K562 (cell line): Measurements from ENCODE around the gene MAN1A1. TPM values are rescaled to one million over a fixed set of nuclear protein-coding genes. Genes with fewer than 3 reads are reported as not detected.

ENCODE experiments used
- CBX3 ChIP-seq, 2 experiments: IDR thresholded peaks; 1 replicate in 1 of 2; 2 replicates in 1 of 2; pipeline ENCODE4 v1.6.1; 2012; ENCODE audit warnings: inconsistent platforms in 2 of 2, low read length in 2 of 2, borderline replicate concordance in 1 of 2, control low read depth in 1 of 2
- ELF1 ChIP-seq: fragments of 200-800 bp; sonication (Bioruptor generic); IDR thresholded peaks from 2 replicates; pipeline ENCODE4 v1.6.1; 2016; ENCODE audit warnings: missing genetic modification characterization, missing compliant biosample characterization
- ELF2 ChIP-seq: fragments of 250-450 bp; sonication (Bioruptor Pico); IDR thresholded peaks from 2 replicates; pipeline ENCODE4 v1.5.0; 2021; ENCODE audit warnings: mild to moderate bottlenecking
- FOXA1 ChIP-seq: fragments of 450-650 bp; IDR thresholded peaks from 2 replicates; pipeline ENCODE4 v1.6.1; 2016; ENCODE audit warnings: mild to moderate bottlenecking, borderline replicate concordance
- GTF2F1 ChIP-seq: IDR thresholded peaks from 2 replicates; pipeline ENCODE4 v1.6.1; 2011; ENCODE audit warnings: low read depth, low read length, improper control_type of control experiment
- NFRKB ChIP-seq: fragments of 450-650 bp; IDR thresholded peaks from 2 replicates; pipeline ENCODE4 v1.6.1; 2016; ENCODE audit warnings: low read depth
- NONO ChIP-seq, 2 experiments: fragments of 200-400 bp in 1 of 2; fragments of 450-650 bp in 1 of 2; formaldehyde crosslinking in 1 of 2; IDR thresholded peaks; 2 replicates each; pipeline ENCODE4 v1.6.1; 2017; ENCODE audit warnings: low read depth in 2 of 2, mild to moderate bottlenecking in 2 of 2, moderate library complexity in 2 of 2, low read length in 1 of 2
- NR2C2 ChIP-seq, 2 experiments: fragments of 200-800 bp in 1 of 2; sonication (Bioruptor generic) in 1 of 2; sonication (generic) in 1 of 2; formaldehyde crosslinking in 1 of 2; IDR thresholded peaks; 2 replicates each; pipeline versions ENCODE4 v1.6.1 to v1.8.0; 2016 to 2022; ENCODE audit warnings: mild to moderate bottlenecking in 1 of 2, missing compliant biosample characterization in 1 of 2, missing genetic modification characterization in 1 of 2, missing genetic modification reagents in 1 of 2
- RAD21 ChIP-seq, 2 experiments: fragments of 250-450 bp in 1 of 2; fragments of 450-650 bp in 1 of 2; sonication (Bioruptor Pico) in 1 of 2; formaldehyde crosslinking in 1 of 2; IDR thresholded peaks in 1 of 2; conservative IDR thresholded peaks in 1 of 2; 2 replicates each; pipeline versions ENCODE4 v1.4.0 to v1.8.0; 2020 to 2022; ENCODE audit warnings: mild to moderate bottlenecking in 2 of 2, moderate library complexity in 1 of 2
- RBM17 ChIP-seq: fragments of 200-400 bp; formaldehyde crosslinking; IDR thresholded peaks from 2 replicates; pipeline ENCODE4 v1.6.1; 2017; ENCODE audit warnings: low read depth, mild to moderate bottlenecking, low read length, borderline replicate concordance
- RCOR1 ChIP-seq, 2 experiments: IDR thresholded peaks; 2 replicates each; pipeline ENCODE4 v1.6.1; 2012; ENCODE audit warnings: low read depth in 2 of 2, low read length in 2 of 2, borderline replicate concordance in 1 of 2, improper control_type of control experiment in 1 of 2
- TCF3 ChIP-seq: sonication (generic); formaldehyde crosslinking; IDR thresholded peaks from 2 replicates; pipeline ENCODE4 v1.4.0; 2020; ENCODE audit warnings: mild to moderate bottlenecking, missing genetic modification reagents
- ZBTB9 ChIP-seq: fragments of 450-650 bp; formaldehyde crosslinking; IDR thresholded peaks from 2 replicates; pipeline ENCODE4 v1.4.0; 2020; ENCODE audit warnings: mild to moderate bottlenecking, moderate library complexity
- ZKSCAN8 ChIP-seq: fragments of 200-800 bp; sonication (Bioruptor generic); IDR thresholded peaks from 2 replicates; pipeline ENCODE4 v1.6.1; 2016; ENCODE audit warnings: missing genetic modification characterization, missing compliant biosample characterization
- ZNF778 ChIP-seq: fragments of 450-650 bp; formaldehyde crosslinking; IDR thresholded peaks from 2 replicates; pipeline ENCODE4 v1.4.0; 2020; ENCODE audit warnings: mild to moderate bottlenecking, moderate library complexity
- polyA plus RNA-seq, 8 experiments: library from polyadenylated mRNA; depleted of rRNA in 4 of 8; stranded (reverse) in 5 of 8; unstranded in 3 of 8; fragments of >200 nt; fragmentation: Nextera tagmentation in 2 of 8; fragmentation: Illumina TruSeq in 1 of 8; extraction: Ambion mirVana in 2 of 8; extraction: Trizol in 1 of 8; gene quantifications; 2 replicates each; pipeline versions ENCODE4 v1.2.1 to v1.2.3, GENCODE V29; 2011 to 2014; ENCODE audit warnings: inconsistent platforms in 1 of 8, missing spikeins in 1 of 8
- total RNA-seq, 7 experiments: library from RNA; depleted of rRNA in 6 of 7; stranded (reverse); fragments of >200 nt in 6 of 7; fragmentation: Illumina TruSeq in 2 of 7; extraction: Trizol in 2 of 7; gene quantifications; 2 replicates each; pipeline versions ENCODE4 v1.2.1 to v1.2.3, GENCODE V29; 2011 to 2021; ENCODE audit warnings: low replicate concordance in 1 of 7
- TF ChIP-seq, protein P1 (sequence below): fragments of 450-650 bp; IDR thresholded peaks from 2 replicates; pipeline ENCODE4 v1.6.1; 2016; ENCODE audit warnings: low read depth

The MAN1A1 gene
- total and polyA plus RNA-seq, 9 of the 15 experiments (the other 6 are each of a cell fraction or from before 2014, with no cell fraction given): 24.5 to 78.4 (median 59.7) TPM

DNA sequence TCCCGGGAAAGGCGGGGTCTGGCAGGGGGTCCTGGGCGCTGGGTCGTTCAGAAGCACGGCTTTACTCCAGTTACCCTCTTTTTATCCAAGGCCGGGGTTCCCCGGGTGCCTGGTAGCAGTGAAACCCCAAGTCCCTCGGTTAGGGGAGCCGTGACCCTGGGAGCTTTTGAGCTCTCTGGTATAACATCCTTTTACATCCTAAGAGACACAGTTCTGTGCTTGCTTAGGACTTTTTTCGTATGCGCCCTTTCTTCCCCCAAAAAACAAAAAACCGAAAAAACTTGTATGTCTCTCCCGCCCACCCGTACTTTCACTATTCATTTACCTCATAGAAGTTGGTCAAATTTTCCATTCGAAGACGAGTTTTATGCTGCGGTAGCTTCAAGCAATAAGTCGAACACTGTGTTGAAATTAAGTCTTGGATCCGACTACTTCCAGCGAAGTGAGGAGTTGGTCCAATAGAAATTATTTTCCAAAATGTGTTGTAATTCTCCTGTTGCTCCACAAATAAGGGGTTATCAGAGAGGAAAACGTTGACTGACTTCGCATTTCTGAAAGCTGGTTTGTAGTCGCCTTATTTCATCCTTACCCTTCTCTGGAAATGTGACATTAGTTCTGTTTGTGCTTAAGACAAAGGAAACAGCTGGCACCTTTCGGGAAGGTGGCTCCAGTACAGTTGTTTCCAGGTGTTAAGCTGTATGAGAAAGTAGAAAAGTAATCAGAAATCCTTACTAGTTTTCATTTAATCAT lies 816 bp upstream of the MAN1A1 start (continued):
- TF ChIP-seq ZBTB9 (CRISPR knock-in tag) (no peak), NR2C2 (CRISPR knock-in tag; IDR thresholded peaks at IDR 0.05) (no peak), NR2C2 (tag; IDR thresholded peaks at IDR 0.05) (0 out of 2 replicates have a peak, but pooled peaks have one; percentile 2), RBM17 (no peak), GTF2F1 (0 out of 2 replicates have a peak, but pooled peaks have one; percentile 33), FOXA1 (no peak), CBX3 (IDR thresholded peaks at IDR 0.05; ENCODE audit: borderline replicate concordance in 1 of 2, low read length in 2 of 2) (no peak), ELF2 (no peak), ZKSCAN8 (CRISPR knock-in tag) (no peak), RAD21 (CRISPR knock-in tag; conservative IDR thresholded peaks at IDR 0.05 in 1 of 2, IDR thresholded peaks at IDR 0.05 in 1 of 2) (no peak; a peak in 1 of 4 replicates), ZNF778 (CRISPR knock-in tag) (no peak), ELF1 (tag) (0 out of 2 replicates have a peak, but pooled peaks have one; percentile 32), TCF3 (CRISPR knock-in tag) (0 out of 2 replicates have a peak, but pooled peaks have one; percentile 1), NONO (IDR thresholded peaks at IDR 0.05; ENCODE audit: low read depth in 2 of 2, low read length in 1 of 2) (no peak), RCOR1 (IDR thresholded peaks at IDR 0.05; ENCODE audit: borderline replicate concordance in 1 of 2, low read depth in 2 of 2, low read length in 2 of 2) (no peak), NFRKB (peak; percentile 24; the same call in 1 of the 2 replicates)
- TF ChIP-seq, protein P1, sequence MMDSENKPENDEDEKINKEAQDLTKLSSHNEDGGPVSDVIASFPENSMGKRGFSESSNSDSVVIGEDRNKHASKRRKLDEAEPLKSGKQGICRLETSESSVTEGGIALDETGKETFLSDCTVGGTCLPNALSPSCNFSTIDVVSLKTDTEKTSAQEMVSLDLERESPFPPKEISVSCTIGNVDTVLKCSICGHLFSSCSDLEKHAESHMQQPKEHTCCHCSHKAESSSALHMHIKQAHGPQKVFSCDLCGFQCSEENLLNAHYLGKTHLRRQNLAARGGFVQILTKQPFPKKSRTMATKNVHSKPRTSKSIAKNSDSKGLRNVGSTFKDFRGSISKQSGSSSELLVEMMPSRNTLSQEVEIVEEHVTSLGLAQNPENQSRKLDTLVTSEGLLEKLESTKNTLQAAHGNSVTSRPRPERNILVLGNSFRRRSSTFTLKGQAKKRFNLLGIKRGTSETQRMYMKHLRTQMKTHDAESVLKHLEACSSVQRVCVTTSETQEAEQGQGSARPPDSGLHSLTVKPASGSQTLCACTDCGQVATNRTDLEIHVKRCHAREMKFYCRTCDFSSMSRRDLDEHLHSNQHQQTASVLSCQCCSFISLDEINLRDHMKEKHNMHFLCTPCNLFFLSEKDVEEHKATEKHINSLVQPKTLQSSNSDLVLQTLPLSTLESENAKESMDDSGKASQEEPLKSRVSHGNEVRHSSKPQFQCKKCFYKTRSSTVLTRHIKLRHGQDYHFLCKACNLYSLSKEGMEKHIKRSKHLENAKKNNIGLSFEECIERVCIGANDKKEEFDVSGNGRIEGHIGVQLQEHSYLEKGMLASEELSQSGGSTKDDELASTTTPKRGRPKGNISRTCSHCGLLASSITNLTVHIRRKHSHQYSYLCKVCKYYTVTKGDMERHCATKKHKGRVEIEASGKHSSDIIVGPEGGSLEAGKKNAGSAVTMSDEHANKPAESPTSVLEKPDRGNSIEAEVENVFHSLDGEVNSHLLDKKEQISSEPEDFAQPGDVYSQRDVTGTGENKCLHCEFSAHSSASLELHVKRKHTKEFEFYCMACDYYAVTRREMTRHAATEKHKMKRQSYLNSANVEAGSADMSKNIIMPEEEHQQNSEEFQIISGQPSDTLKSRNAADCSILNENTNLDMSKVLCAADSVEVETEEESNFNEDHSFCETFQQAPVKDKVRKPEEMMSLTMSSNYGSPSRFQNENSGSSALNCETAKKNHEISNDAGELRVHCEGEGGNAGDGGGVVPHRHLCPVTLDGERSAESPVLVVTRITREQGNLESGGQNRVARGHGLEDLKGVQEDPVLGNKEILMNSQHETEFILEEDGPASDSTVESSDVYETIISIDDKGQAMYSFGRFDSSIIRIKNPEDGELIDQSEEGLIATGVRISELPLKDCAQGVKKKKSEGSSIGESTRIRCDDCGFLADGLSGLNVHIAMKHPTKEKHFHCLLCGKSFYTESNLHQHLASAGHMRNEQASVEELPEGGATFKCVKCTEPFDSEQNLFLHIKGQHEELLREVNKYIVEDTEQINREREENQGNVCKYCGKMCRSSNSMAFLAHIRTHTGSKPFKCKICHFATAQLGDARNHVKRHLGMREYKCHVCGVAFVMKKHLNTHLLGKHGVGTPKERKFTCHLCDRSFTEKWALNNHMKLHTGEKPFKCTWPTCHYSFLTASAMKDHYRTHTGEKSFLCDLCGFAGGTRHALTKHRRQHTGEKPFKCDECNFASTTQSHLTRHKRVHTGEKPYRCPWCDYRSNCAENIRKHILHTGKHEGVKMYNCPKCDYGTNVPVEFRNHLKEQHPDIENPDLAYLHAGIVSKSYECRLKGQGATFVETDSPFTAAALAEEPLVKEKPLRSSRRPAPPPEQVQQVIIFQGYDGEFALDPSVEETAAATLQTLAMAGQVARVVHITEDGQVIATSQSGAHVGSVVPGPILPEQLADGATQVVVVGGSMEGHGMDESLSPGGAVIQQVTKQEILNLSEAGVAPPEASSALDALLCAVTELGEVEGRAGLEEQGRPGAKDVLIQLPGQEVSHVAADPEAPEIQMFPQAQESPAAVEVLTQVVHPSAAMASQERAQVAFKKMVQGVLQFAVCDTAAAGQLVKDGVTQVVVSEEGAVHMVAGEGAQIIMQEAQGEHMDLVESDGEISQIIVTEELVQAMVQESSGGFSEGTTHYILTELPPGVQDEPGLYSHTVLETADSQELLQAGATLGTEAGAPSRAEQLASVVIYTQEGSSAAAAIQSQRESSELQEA: peak; percentile 86
